Vagina (tissue), 2 donors: ENCODE results near the gene YIF1B.

Experiments used
- POLR2A ChIP-seq, 2 donors: fragments of 450-650 bp; IDR thresholded peaks; one replicate each; pipeline ENCODE4 v1.6.1; 2017; ENCODE audit warnings: antibody characterized with exemption in 2 of 2, mild to moderate bottlenecking in 2 of 2, moderate library complexity in 2 of 2
- POLR2AphosphoS5 ChIP-seq, 2 donors: sonication (generic); formaldehyde crosslinking; IDR thresholded peaks; one replicate each; pipeline ENCODE4 v1.9.0; 2017; ENCODE audit warnings: antibody characterized with exemption in 2 of 2, mild to moderate bottlenecking in 2 of 2, low read depth in 1 of 2; ENCODE audit not compliant: insufficient read depth in 1 of 2
- TF ChIP-seq, protein P1 (sequence below), 3 experiments: fragments of 450-650 bp in 2 of 3; fragments of 200-600 bp in 1 of 3; sonication (generic) in 1 of 3; IDR thresholded peaks; one replicate each; pipeline ENCODE4 v1.5.1; 2017 to 2019; ENCODE audit warnings: antibody characterized with exemption in 3 of 3, mild to moderate bottlenecking in 2 of 3, moderate library complexity in 2 of 3

DNA sequence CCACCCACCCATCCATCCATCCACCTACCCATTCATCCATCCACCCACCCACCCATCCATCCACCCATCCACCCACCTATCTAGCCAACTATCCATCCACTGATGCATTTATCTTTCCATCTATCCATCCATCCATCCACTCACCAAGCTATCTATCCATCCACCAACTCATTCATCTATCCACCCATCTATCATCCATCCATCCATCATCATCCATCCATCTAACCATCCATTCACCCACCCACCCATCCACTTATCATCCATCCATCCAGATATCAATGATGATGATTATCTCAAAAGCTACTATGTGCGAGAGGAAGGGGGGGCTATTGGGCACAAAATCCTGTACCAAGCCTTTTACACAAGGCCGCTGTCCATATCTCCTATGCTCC is 5.5 kb downstream of the YIF1B start:
- TF ChIP-seq, protein P1, sequence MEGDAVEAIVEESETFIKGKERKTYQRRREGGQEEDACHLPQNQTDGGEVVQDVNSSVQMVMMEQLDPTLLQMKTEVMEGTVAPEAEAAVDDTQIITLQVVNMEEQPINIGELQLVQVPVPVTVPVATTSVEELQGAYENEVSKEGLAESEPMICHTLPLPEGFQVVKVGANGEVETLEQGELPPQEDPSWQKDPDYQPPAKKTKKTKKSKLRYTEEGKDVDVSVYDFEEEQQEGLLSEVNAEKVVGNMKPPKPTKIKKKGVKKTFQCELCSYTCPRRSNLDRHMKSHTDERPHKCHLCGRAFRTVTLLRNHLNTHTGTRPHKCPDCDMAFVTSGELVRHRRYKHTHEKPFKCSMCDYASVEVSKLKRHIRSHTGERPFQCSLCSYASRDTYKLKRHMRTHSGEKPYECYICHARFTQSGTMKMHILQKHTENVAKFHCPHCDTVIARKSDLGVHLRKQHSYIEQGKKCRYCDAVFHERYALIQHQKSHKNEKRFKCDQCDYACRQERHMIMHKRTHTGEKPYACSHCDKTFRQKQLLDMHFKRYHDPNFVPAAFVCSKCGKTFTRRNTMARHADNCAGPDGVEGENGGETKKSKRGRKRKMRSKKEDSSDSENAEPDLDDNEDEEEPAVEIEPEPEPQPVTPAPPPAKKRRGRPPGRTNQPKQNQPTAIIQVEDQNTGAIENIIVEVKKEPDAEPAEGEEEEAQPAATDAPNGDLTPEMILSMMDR (IDR thresholded peaks at IDR 0.05): no peak
- TF ChIP-seq POLR2A (IDR thresholded peaks at IDR 0.05): no peak
- TF ChIP-seq POLR2AphosphoS5 (IDR thresholded peaks at IDR 0.05; ENCODE audit: insufficient read depth in 1 of 2, low read depth in 1 of 2): no peak
